Neuronal stem cell (in vitro differentiated cells): ENCODE data around the gene LAMA2.

Experiments used
- DNase-seq: peaks from one replicate; pipeline ENCODE4 v3.0.0-alpha.2; 2013; ENCODE audit warnings: low spot score
- H2AFZ ChIP-seq: one replicate; pipeline ENCODE4 v1.6.1; 2013; ENCODE audit warnings: mild to moderate bottlenecking, low read length, inconsistent platforms
- H2AK5ac ChIP-seq: 2 replicates; pipeline ENCODE4 v1.6.1; 2013; ENCODE audit warnings: low read depth, mild to moderate bottlenecking, inconsistent platforms, low read length, moderate library complexity, mixed read lengths
- H2BK120ac ChIP-seq: 2 replicates; pipeline ENCODE4 v1.6.1; 2013; ENCODE audit warnings: low read depth, mild to moderate bottlenecking, inconsistent platforms, low read length, moderate library complexity, mixed read lengths
- H2BK12ac ChIP-seq: one replicate; pipeline ENCODE4 v1.6.1; 2013; ENCODE audit warnings: low read length, inconsistent platforms
- H2BK15ac ChIP-seq: 2 replicates; pipeline ENCODE4 v1.6.1; 2013; ENCODE audit warnings: mild to moderate bottlenecking, low read length, inconsistent platforms, mixed read lengths
- H2BK5ac ChIP-seq: one replicate; pipeline ENCODE4 v1.6.1; 2013; ENCODE audit warnings: inconsistent platforms, mild to moderate bottlenecking, low read length, moderate library complexity
- H3K14ac ChIP-seq: one replicate; pipeline ENCODE4 v1.6.1; 2013; ENCODE audit warnings: low read length, inconsistent platforms
- H3K18ac ChIP-seq: 2 replicates; pipeline ENCODE4 v1.6.1; 2013; ENCODE audit warnings: low read length, inconsistent platforms
- H3K23ac ChIP-seq: 2 replicates; pipeline ENCODE4 v1.6.1; 2013; ENCODE audit warnings: low read depth, mild to moderate bottlenecking, mixed read lengths, low read length, inconsistent platforms; ENCODE audit not compliant: poor library complexity
- H3K27ac ChIP-seq: replicated peaks from 3 replicates; pipeline ENCODE4 v1.5.1; 2013; ENCODE audit warnings: low read length, inconsistent platforms
- H3K27me3 ChIP-seq, 3 experiments: 2 replicates each; pipeline ENCODE4 v1.6.1; 2013; ENCODE audit warnings: low read length in 3 of 3, mild to moderate bottlenecking in 2 of 3, inconsistent platforms in 1 of 3, low read depth in 1 of 3, mixed read lengths in 1 of 3, moderate library complexity in 1 of 3; ENCODE audit not compliant: control insufficient read depth in 3 of 3, insufficient read depth in 3 of 3
- H3K36me3 ChIP-seq, 2 donors: replicated peaks in 1 of 2; 2 replicates each; pipeline ENCODE4 v1.6.1; 2013; ENCODE audit warnings: low read length in 2 of 2; ENCODE audit not compliant: control insufficient read depth in 2 of 2, insufficient read depth in 2 of 2
- H3K4ac ChIP-seq: 2 replicates; pipeline ENCODE4 v1.6.1; 2013; ENCODE audit warnings: inconsistent platforms, mild to moderate bottlenecking, low read length, moderate library complexity
- H3K4me1 ChIP-seq, 2 donors: 1 replicate in 1 of 2; 2 replicates in 1 of 2; pipeline ENCODE4 v1.6.1; 2013; ENCODE audit warnings: low read length in 2 of 2, low read depth in 1 of 2; ENCODE audit not compliant: control insufficient read depth in 2 of 2, insufficient read depth in 1 of 2
- H3K4me2 ChIP-seq: one replicate; pipeline ENCODE4 v1.6.1; 2013; ENCODE audit warnings: mild to moderate bottlenecking, low read length, inconsistent platforms; ENCODE audit not compliant: insufficient read depth, poor library complexity, severe bottlenecking
- H3K4me3 ChIP-seq, 2 donors: 2 replicates each; pipeline ENCODE4 v1.5.1; 2013; ENCODE audit warnings: low read length in 2 of 2, mild to moderate bottlenecking in 2 of 2, inconsistent platforms in 1 of 2, moderate library complexity in 1 of 2
- H3K79me1 ChIP-seq: one replicate; pipeline ENCODE4 v1.6.1; 2013; ENCODE audit warnings: low read depth, mild to moderate bottlenecking, inconsistent platforms, low read length, moderate library complexity
- H3K9ac ChIP-seq: one replicate; pipeline ENCODE4 v1.6.1; 2013; ENCODE audit warnings: mild to moderate bottlenecking, low read depth, low read length, inconsistent platforms; ENCODE audit not compliant: poor library complexity
- H3K9me3 ChIP-seq, 2 donors: replicated peaks in 1 of 2; 2 replicates each; pipeline versions ENCODE3 to v1.6.1; 2013; ENCODE audit warnings: low read length in 2 of 2, mild to moderate bottlenecking in 2 of 2, inconsistent platforms in 1 of 2, low read depth in 1 of 2, mixed read lengths in 1 of 2, moderate library complexity in 1 of 2; ENCODE audit not compliant: control insufficient read depth in 2 of 2, insufficient read depth in 1 of 2
- H4K8ac ChIP-seq: one replicate; pipeline ENCODE4 v1.6.1; 2013; ENCODE audit warnings: low read depth, mild to moderate bottlenecking, inconsistent platforms, low read length, moderate library complexity
- H4K91ac ChIP-seq: one replicate; pipeline ENCODE4 v1.6.1; 2013; ENCODE audit warnings: low read length, low read depth, mild to moderate bottlenecking, inconsistent platforms; ENCODE audit not compliant: poor library complexity
- WGBS, 2 donors: extraction: QIAGEN DNeasy Blood & Tissue Kit; methylation state at CpG; one replicate each; pipeline ENCODE4 v1.1.7; 2013; ENCODE audit warnings: missing lambda C conversion rate in 2 of 2, mixed read lengths in 1 of 2; ENCODE audit not compliant: insufficient read length in 2 of 2, insufficient replicate concordance in 1 of 2; ENCODE audit errors: extremely low coverage in 2 of 2; 5-methylcytosine and 5-hydroxymethylcytosine counted together

LAMA2 gene

DNA sequence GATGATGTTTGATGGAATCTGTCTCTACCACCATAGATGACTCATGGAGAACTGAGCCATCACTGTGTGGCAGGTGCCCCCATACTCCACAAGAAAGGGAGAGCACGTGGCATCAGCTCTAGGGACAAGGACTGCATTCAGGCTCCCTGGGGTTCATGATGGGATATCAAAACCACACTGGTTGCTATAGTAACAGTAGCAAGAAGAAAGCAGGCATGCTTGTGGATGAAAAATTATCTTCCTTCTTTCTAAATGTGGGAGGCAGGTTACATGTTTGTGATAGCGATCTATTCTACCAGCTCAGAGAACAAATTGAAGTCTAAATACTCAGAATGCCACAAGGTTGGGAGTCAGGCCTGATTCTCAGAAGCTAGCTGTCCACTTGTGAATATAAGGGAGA, 602.8 kb downstream of the LAMA2 start:
- Histone ChIP-seq H3K4me1 (peaks cover 7 to 8% of the 10 kb centered on the region in 2 donors), H3K9ac (no peak overlapping the region), H3K4me3 (no peak overlapping the region), H3K18ac (no peak overlapping the region), H3K4ac (no peak overlapping the region), H3K27me3 (no peaks in the 10 kb centered on the region), H2BK12ac (no peak overlapping the region), H2AFZ (peak overlapping the region; percentile 48), H3K79me1 (no peaks in the 10 kb centered on the region), H3K4me2 (no peak overlapping the region), H3K36me3 (no peaks in the 10 kb centered on the region), H3K14ac (no peak overlapping the region), H4K8ac (no peak overlapping the region), H3K27ac (no peak overlapping the region), H4K91ac (no peak overlapping the region), H3K9me3 (no peaks in the 10 kb centered on the region), H2AK5ac (no peak overlapping the region), H2BK5ac (no peak overlapping the region), H3K23ac (no peak overlapping the region), H2BK120ac (no peak overlapping the region), H2BK15ac (no peak overlapping the region)
- DNase-seq = no peak
- no CpG with 5 or more reads among the region's 2 CpGs for WGBS, 2 donors

- Histone ChIP-seq H3K4me1 (peaks cover 7 to 9% of the 10 kb centered on the region in 2 donors), H3K27me3 (no peaks in the 10 kb centered on the region), H3K18ac (no peak overlapping the region), H3K4ac (no peak overlapping the region), H3K4me3 (no peak overlapping the region), H2BK15ac (no peak overlapping the region), H4K8ac (no peak overlapping the region), H3K9ac (no peak overlapping the region), H3K23ac (no peak overlapping the region), H2BK5ac (no peak overlapping the region), H2AK5ac (no peak overlapping the region), H3K4me2 (no peak overlapping the region), H3K14ac (no peak overlapping the region), H2BK120ac (no peak overlapping the region), H4K91ac (no peak overlapping the region), H3K36me3 (no peaks in the 10 kb centered on the region), H3K79me1 (no peaks in the 10 kb centered on the region), H3K27ac (no peak overlapping the region), H2AFZ (peak overlapping the region; percentile 48), H3K9me3 (no peaks in the 10 kb centered on the region), H2BK12ac (no peak overlapping the region)
- no peak for DNase-seq
- WGBS, 2 donors = no CpG with 5 or more reads among the region's 8 CpGs
Observed at GRCh38 chr6:129486327-129486726, 603.4 kb downstream of the LAMA2 start.

DNA sequence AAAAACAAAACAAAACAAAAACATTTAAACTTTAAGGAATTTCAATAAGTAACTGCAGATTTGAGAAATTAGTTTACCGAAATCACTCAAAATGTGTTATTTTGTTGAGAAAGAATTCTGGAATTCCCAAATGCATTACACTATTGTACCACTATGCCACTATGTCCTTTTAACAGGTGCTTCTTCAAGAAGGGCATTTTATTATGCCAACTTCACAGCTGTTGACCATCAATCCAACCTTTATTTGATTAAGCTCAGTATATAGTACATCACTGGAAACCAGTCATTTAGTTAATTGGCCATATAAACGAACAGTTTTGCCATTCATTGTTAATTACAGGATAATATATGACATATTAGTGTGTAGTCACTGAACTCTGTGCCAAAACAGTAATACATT, 605.4 kb downstream of the LAMA2 start:
- no peak overlapping the region for H2AK5ac ChIP-seq
- no peak overlapping the region for H3K4me2 ChIP-seq
- no peak overlapping the region for H2BK120ac ChIP-seq
- no peaks in the 10 kb centered on the region for H3K36me3 ChIP-seq
- WGBS, 2 donors = no CpG with 5 or more reads among the region's 2 CpGs
- peaks cover 7 to 12% of the 10 kb centered on the region in 2 donors for H3K4me1 ChIP-seq
- no peak overlapping the region for H2BK5ac ChIP-seq
- H3K27me3 ChIP-seq = no peaks in the 10 kb centered on the region
- H3K27ac ChIP-seq = no peak overlapping the region
- no peak overlapping the region for H3K23ac ChIP-seq
- H4K8ac ChIP-seq = no peak overlapping the region
- no peak overlapping the region for H3K14ac ChIP-seq
- H2AFZ ChIP-seq = no peak overlapping the region
- H4K91ac ChIP-seq = no peak overlapping the region
- no peak overlapping the region for H3K4ac ChIP-seq
- no peak overlapping the region for H2BK12ac ChIP-seq
- no peak for DNase-seq
- no peak overlapping the region for H3K18ac ChIP-seq
- no peaks in the 10 kb centered on the region for H3K79me1 ChIP-seq
- no peak overlapping the region for H2BK15ac ChIP-seq
- H3K9ac ChIP-seq = no peak overlapping the region
- no peak overlapping the region for H3K4me3 ChIP-seq
- no peaks in the 10 kb centered on the region for H3K9me3 ChIP-seq

GRCh38 chr6:129489215-129489765, 606.4 kb downstream of the LAMA2 start:
- Histone ChIP-seq H3K4ac (no peak overlapping the region), H3K36me3 (no peaks in the 10 kb centered on the region), H2AK5ac (no peak overlapping the region), H3K9ac (no peak overlapping the region), H3K9me3 (no peaks in the 10 kb centered on the region), H3K79me1 (no peaks in the 10 kb centered on the region), H4K91ac (no peak overlapping the region), H2BK15ac (no peak overlapping the region), H4K8ac (no peak overlapping the region), H3K4me1 (peaks cover 7 to 12% of the 10 kb centered on the region in 2 donors), H3K27me3 (no peaks in the 10 kb centered on the region), H2AFZ (no peak overlapping the region), H2BK5ac (no peak overlapping the region), H2BK12ac (no peak overlapping the region), H3K4me3 (no peak overlapping the region), H2BK120ac (no peak overlapping the region), H3K27ac (no peak overlapping the region), H3K4me2 (no peak overlapping the region), H3K23ac (no peak overlapping the region), H3K18ac (no peak overlapping the region), H3K14ac (no peak overlapping the region)
- no CpG with 5 or more reads among the region's 2 CpGs for WGBS, 2 donors
- no peak for DNase-seq
